Hepatocyte (in vitro differentiated cells): ENCODE results near the gene CCDC69. TPM values are rescaled to one million over a fixed set of nuclear protein-coding genes. Genes with fewer than 3 reads are reported as not detected.

Source experiments
- DNase-seq: peaks from one replicate; pipeline ENCODE4 v3.0.0-alpha.2; 2016; ENCODE audit warnings: low spot score
- H2AFZ ChIP-seq: fragments of 200-600 bp; sonication (generic); 2 replicates; pipeline ENCODE4 v1.6.0; 2016; ENCODE audit warnings: antibody characterized with exemption, mild to moderate bottlenecking
- H3K27ac ChIP-seq: fragments of 200-600 bp; sonication (generic); 2 replicates; pipeline ENCODE4 v1.5.1; 2016; ENCODE audit warnings: mild to moderate bottlenecking
- H3K27me3 ChIP-seq: fragments of 200-600 bp; sonication (generic); 2 replicates; pipeline ENCODE4 v1.6.1; 2016
- H3K36me3 ChIP-seq: fragments of 200-600 bp; sonication (generic); replicated peaks from 2 replicates; pipeline ENCODE4 v1.5.1; 2016; ENCODE audit warnings: low read depth; ENCODE audit not compliant: insufficient read depth
- H3K4me1 ChIP-seq: fragments of 200-600 bp; sonication (generic); 2 replicates; pipeline ENCODE4 v1.5.1; 2016; ENCODE audit warnings: mild to moderate bottlenecking, moderate library complexity; ENCODE audit not compliant: insufficient read depth
- H3K4me2 ChIP-seq: fragments of 200-600 bp; sonication (generic); 2 replicates; pipeline ENCODE4 v1.6.0; 2016
- H3K4me3 ChIP-seq: fragments of 200-600 bp; sonication (generic); 2 replicates; pipeline ENCODE4 v1.5.1; 2016; ENCODE audit warnings: mild to moderate bottlenecking
- H3K79me2 ChIP-seq: fragments of 200-600 bp; sonication (generic); 2 replicates; pipeline ENCODE4 v1.6.0; 2017; ENCODE audit warnings: mild to moderate bottlenecking
- H3K9me2 ChIP-seq: fragments of 200-600 bp; sonication (generic); replicated peaks from 2 replicates; pipeline ENCODE4 v1.6.0; 2017; ENCODE audit warnings: mild to moderate bottlenecking; ENCODE audit not compliant: insufficient read depth
- H3K9me3 ChIP-seq: fragments of 200-600 bp; sonication (generic); 2 replicates; pipeline ENCODE4 v1.5.1; 2016; ENCODE audit warnings: low read depth, mild to moderate bottlenecking
- H4K20me1 ChIP-seq: fragments of 200-600 bp; sonication (generic); 2 replicates; pipeline ENCODE4 v1.6.0; 2016; ENCODE audit warnings: mild to moderate bottlenecking; ENCODE audit not compliant: insufficient read depth, poor library complexity, severe bottlenecking
- CTCF ChIP-seq: fragments of 200-600 bp; sonication (generic); IDR thresholded peaks from 2 replicates; pipeline ENCODE4 v1.5.1; 2016; ENCODE audit warnings: antibody characterized with exemption, mild to moderate bottlenecking; ENCODE audit not compliant: poor library complexity
- EZH2 ChIP-seq: fragments of 200-600 bp; sonication (generic); IDR thresholded peaks from 2 replicates; pipeline ENCODE4 v1.6.1; 2016; ENCODE audit warnings: antibody characterized with exemption, mild to moderate bottlenecking, borderline replicate concordance
- EZH2phosphoT487 ChIP-seq: fragments of 200-600 bp; sonication (generic); IDR thresholded peaks from one replicate; pipeline ENCODE4 v1.6.1; 2018; ENCODE audit warnings: antibody characterized with exemption, mild to moderate bottlenecking, low read depth, moderate library complexity; ENCODE audit not compliant: unreplicated experiment, severe bottlenecking
- WGBS: methylation state at CpG from one replicate; pipeline ENCODE4 v1.1.6; 2016; ENCODE audit warnings: low lambda C conversion rate; ENCODE audit errors: missing lambda C conversion rate; 5-methylcytosine and 5-hydroxymethylcytosine counted together
- polyA plus RNA-seq: library from polyadenylated mRNA; unstranded; fragments of >200 nt; fragmentation: Nextera tagmentation; extraction: Ambion mirVana; gene quantifications from 2 replicates; pipeline ENCODE4 v1.2.1, GENCODE V29; 2016
- total RNA-seq: library from RNA; depleted of rRNA; stranded (reverse); fragments of >200 nt; gene quantifications from 2 replicates; pipeline ENCODE4 v1.2.3, GENCODE V29; 2014

The CCDC69 gene
- total and polyA plus RNA-seq, 2 experiments from 2014 or later, result 22.4 to 27.3 TPM

- H3K79me2 ChIP-seq, result peaks cover 16% of the 10 kb centered on the region
- TF ChIP-seq CTCF (no peak), EZH2 (no peak), EZH2phosphoT487 (no peak)
- no peak overlapping the region for H3K27ac ChIP-seq
- H3K36me3 ChIP-seq, result no peaks in the 10 kb centered on the region
- no peaks in the 10 kb centered on the region for H3K9me2 ChIP-seq
- no peaks in the 10 kb centered on the region for H3K4me1 ChIP-seq
- no peak overlapping the region for H2AFZ ChIP-seq
- H3K4me2 ChIP-seq, result no peak overlapping the region
- no peaks in the 10 kb centered on the region for H3K9me3 ChIP-seq
- 87% methylated on average over 4 of the region's 4 CpGs for WGBS
- H3K27me3 ChIP-seq, result no peaks in the 10 kb centered on the region
- no peaks in the 10 kb centered on the region for H4K20me1 ChIP-seq
- DNase-seq, result no peak
- H3K4me3 ChIP-seq, result no peak overlapping the region
These were observed 36.0 kb upstream of the CCDC69 start for GRCh38 chr5:151259931-151260330.

GRCh38 chr5:151258816-151259215, 34.9 kb upstream of the CCDC69 start:
- 0% methylated on average over 1 of the region's 1 CpG for WGBS
- Histone ChIP-seq H3K4me2 (no peak overlapping the region), H3K9me3 (no peaks in the 10 kb centered on the region), H3K79me2 (peaks cover 21% of the 10 kb centered on the region), H4K20me1 (no peaks in the 10 kb centered on the region), H3K4me3 (no peak overlapping the region), H2AFZ (no peak overlapping the region), H3K9me2 (no peaks in the 10 kb centered on the region), H3K36me3 (no peaks in the 10 kb centered on the region), H3K27me3 (no peaks in the 10 kb centered on the region), H3K4me1 (no peaks in the 10 kb centered on the region), H3K27ac (no peak overlapping the region)
- DNase-seq, result no peak
- TF ChIP-seq EZH2phosphoT487 (no peak), CTCF (no peak), EZH2 (no peak)

GRCh38 chr5:151258201-151258611, 34.3 kb upstream of the CCDC69 start:
- H3K4me2 ChIP-seq, result no peak overlapping the region
- no peak overlapping the region for H3K27ac ChIP-seq
- 79% methylated on average over 7 of the region's 7 CpGs for WGBS

More at GRCh38 chr5:151258201-151258611, 34.3 kb upstream of the CCDC69 start:
- DNase-seq, result no peak
- no peak overlapping the region for H2AFZ ChIP-seq
- no peaks in the 10 kb centered on the region for H3K9me3 ChIP-seq
- H3K9me2 ChIP-seq, result no peaks in the 10 kb centered on the region
- no peaks in the 10 kb centered on the region for H3K36me3 ChIP-seq
- no peaks in the 10 kb centered on the region for H4K20me1 ChIP-seq
- no peak overlapping the region for H3K4me3 ChIP-seq
- H3K79me2 ChIP-seq, result peaks cover 21% of the 10 kb centered on the region
- TF ChIP-seq CTCF, result no peak
- TF ChIP-seq EZH2phosphoT487, result no peak
- no peak for TF ChIP-seq EZH2
- H3K4me1 ChIP-seq, result no peaks in the 10 kb centered on the region
- no peaks in the 10 kb centered on the region for H3K27me3 ChIP-seq
